HFFc6 (cell line): ENCODE results near the gene OTOGL. TPM values are rescaled to one million over a fixed set of nuclear protein-coding genes. Genes with fewer than 3 reads are reported as not detected.

Experiments
- DNase-seq: peaks from one replicate; pipeline ENCODE4 v3.0.0-alpha.2; 2018
- H3K27ac Mint-ChIP-seq: 2 replicates; pipeline ENCODE4 v1.8.0; 2020; ENCODE audit warnings: mild to moderate bottlenecking, mixed read lengths
- H3K27me3 Mint-ChIP-seq: 2 replicates; pipeline ENCODE4 v1.8.0; 2021; ENCODE audit warnings: mild to moderate bottlenecking, moderate library complexity, mixed read lengths; ENCODE audit not compliant: insufficient read depth
- H3K36me3 Mint-ChIP-seq: 2 replicates; pipeline ENCODE4 v1.8.0; 2021; ENCODE audit warnings: low read depth, mixed read lengths
- H3K4me1 Mint-ChIP-seq: 2 replicates; pipeline ENCODE4 v1.8.0; 2020; ENCODE audit warnings: low read depth, mixed read lengths
- H3K4me3 Mint-ChIP-seq: 2 replicates; pipeline ENCODE4 v1.8.0; 2020; ENCODE audit warnings: mild to moderate bottlenecking, moderate library complexity, mixed read lengths
- H3K9me3 Mint-ChIP-seq: 2 replicates; pipeline ENCODE4 v1.8.0; 2020; ENCODE audit warnings: mild to moderate bottlenecking, mixed read lengths
- total RNA-seq, 6 experiments: library from RNA; stranded (reverse); fragmentation: NEBNext Ultra II Directional; extraction: Animal tissue kit (Norgen Biotek cat#: 25700); gene quantifications; 2 replicates in 1 of 6; 3 replicates in 5 of 6; pipeline ENCODE4 v1.2.3, GENCODE V29; 2021
- TF ChIP-seq, protein P1 (sequence below): fragments of 200-600 bp; sonication (generic); IDR thresholded peaks from 2 replicates; pipeline ENCODE4 v1.5.0; 2021; ENCODE audit warnings: antibody characterized with exemption, mild to moderate bottlenecking

The OTOGL gene
- total RNA-seq, 6 experiments from 2014 or later: 0.12 to 0.32 (median 0.20) TPM

- peaks cover 13% of the 10 kb centered on the region; the same call in 1 of the 2 replicates for H3K36me3 Mint-ChIP-seq
- DNase-seq: no peak
- TF ChIP-seq, protein P1, sequence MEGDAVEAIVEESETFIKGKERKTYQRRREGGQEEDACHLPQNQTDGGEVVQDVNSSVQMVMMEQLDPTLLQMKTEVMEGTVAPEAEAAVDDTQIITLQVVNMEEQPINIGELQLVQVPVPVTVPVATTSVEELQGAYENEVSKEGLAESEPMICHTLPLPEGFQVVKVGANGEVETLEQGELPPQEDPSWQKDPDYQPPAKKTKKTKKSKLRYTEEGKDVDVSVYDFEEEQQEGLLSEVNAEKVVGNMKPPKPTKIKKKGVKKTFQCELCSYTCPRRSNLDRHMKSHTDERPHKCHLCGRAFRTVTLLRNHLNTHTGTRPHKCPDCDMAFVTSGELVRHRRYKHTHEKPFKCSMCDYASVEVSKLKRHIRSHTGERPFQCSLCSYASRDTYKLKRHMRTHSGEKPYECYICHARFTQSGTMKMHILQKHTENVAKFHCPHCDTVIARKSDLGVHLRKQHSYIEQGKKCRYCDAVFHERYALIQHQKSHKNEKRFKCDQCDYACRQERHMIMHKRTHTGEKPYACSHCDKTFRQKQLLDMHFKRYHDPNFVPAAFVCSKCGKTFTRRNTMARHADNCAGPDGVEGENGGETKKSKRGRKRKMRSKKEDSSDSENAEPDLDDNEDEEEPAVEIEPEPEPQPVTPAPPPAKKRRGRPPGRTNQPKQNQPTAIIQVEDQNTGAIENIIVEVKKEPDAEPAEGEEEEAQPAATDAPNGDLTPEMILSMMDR: no peak
- no peaks in the 10 kb centered on the region; the same call in 1 of the 2 replicates for H3K9me3 Mint-ChIP-seq
- H3K4me3 Mint-ChIP-seq: no peak overlapping the region
- no peaks in the 10 kb centered on the region for H3K27me3 Mint-ChIP-seq
- H3K27ac Mint-ChIP-seq: no peak overlapping the region
- peaks cover 9% of the 10 kb centered on the region for H3K4me1 Mint-ChIP-seq
Measured at GRCh38 chr12:80282226-80282625, 182.9 kb downstream of the OTOGL start.

- Mint-ChIP-seq H3K27me3 (no peaks in the 10 kb centered on the region), H3K4me1 (peaks cover 5% of the 10 kb centered on the region)
- DNase-seq: no peak
Measured at GRCh38 chr12:80282761-80283160, 183.4 kb downstream of the OTOGL start.

DNA sequence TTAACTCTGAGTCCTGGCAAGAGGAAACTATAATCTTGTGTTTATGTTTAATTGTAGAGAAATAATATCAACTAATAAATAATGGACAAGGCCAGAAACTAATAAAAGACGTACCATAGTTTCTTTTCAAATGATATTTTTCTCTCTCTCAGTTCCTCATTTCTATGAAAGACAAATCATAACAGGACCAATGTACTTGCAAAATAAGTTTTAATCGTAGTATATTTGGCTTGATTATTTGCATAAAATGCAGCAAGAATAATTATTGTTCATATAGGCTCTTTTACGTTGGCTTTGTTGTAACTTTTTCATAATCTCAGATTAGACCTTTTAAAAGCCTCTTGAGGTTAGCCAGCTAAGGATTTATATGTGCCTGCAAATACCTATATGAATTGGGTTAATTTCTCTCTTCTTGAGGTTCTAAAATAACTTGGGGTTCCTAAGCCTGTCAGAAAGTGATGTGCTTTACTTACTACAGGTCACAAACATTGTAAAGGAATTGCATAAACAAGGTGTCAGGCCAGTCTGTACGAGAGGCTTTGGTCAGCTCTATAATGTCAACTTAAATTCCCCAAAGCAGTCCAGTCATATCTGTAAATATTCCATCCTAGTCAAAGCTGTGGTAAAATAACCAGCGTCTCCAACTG, 191.9 kb downstream of the OTOGL start:
- Mint-ChIP-seq H3K27me3 (no peaks in the 10 kb centered on the region; the same call in 1 of the 2 replicates), H3K4me1 (no peaks in the 10 kb centered on the region), H3K4me3 (no peak overlapping the region), H3K36me3 (no peaks in the 10 kb centered on the region), H3K9me3 (no peaks in the 10 kb centered on the region), H3K27ac (no peak overlapping the region)
- TF ChIP-seq, protein P1: no peak
- DNase-seq: no peak

More at GRCh38 chr12:80282761-80283160, 183.4 kb downstream of the OTOGL start:
- Mint-ChIP-seq H3K36me3 (peaks cover 13% of the 10 kb centered on the region; the same call in 1 of the 2 replicates), H3K27ac (no peak overlapping the region), H3K9me3 (no peaks in the 10 kb centered on the region; the same call in 1 of the 2 replicates), H3K4me3 (no peak overlapping the region)
- TF ChIP-seq, protein P1: no peak

- no peaks in the 10 kb centered on the region for H3K4me1 Mint-ChIP-seq
- no peak for DNase-seq
- no peaks in the 10 kb centered on the region; the same call in 1 of the 2 replicates for H3K27me3 Mint-ChIP-seq
- H3K9me3 Mint-ChIP-seq: no peaks in the 10 kb centered on the region
- H3K4me3 Mint-ChIP-seq: no peak overlapping the region
- no peaks in the 10 kb centered on the region for H3K36me3 Mint-ChIP-seq
- TF ChIP-seq, protein P1: no peak
- H3K27ac Mint-ChIP-seq: no peak overlapping the region
Measured at GRCh38 chr12:80293347-80293746, 194.0 kb downstream of the OTOGL start.

DNA sequence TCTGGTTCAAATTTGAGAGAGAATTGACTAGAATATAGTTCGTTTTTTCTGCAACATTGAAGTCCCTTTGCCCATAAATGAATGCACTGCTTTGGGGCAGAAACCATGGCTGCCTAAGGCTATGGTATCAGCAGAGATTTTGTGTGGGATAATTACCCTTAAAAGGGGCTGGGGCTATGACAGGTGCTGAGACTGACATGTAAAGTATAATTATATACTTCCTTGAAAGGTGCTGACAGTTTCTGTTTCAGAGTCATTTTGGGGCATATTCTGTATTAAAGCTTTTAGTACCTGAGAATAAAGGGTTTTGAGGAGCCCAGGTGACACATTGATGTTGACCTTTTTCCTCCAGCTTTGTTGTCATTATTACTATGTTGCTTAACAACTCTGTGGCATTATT, 194.4 kb downstream of the OTOGL start:
- TF ChIP-seq, protein P1: no peak
- no peaks in the 10 kb centered on the region for H3K4me1 Mint-ChIP-seq
- no peak overlapping the region for H3K27ac Mint-ChIP-seq
- no peak overlapping the region for H3K4me3 Mint-ChIP-seq
- DNase-seq: no peak
- no peaks in the 10 kb centered on the region for H3K36me3 Mint-ChIP-seq
- H3K27me3 Mint-ChIP-seq: no peaks in the 10 kb centered on the region; the same call in 1 of the 2 replicates
- H3K9me3 Mint-ChIP-seq: no peaks in the 10 kb centered on the region
